ENCODE data around the gene SDC4. TPM values are rescaled to one million over a fixed set of nuclear protein-coding genes. Genes with fewer than 3 reads are reported as not detected.

Gene SDC4
- total and polyA plus RNA-seq, 9 of the 15 experiments (the other 6 are each of a cell fraction or from before 2014, with no cell fraction given), result 2.1 to 10.7 (median 6.3) TPM

GRCh38 chr20:45350217-45350616, 2.0 kb upstream of the SDC4 start:
- no peaks in the 10 kb centered on the region for H3K27me3 ChIP-seq (ENCODE audit: control insufficient read depth in 2 of 2, insufficient read depth in 2 of 2, low read length in 2 of 2)
- H3K4me2 ChIP-seq (ENCODE audit: insufficient read depth, low read length), result no peak overlapping the region
- peaks cover 13 to 30% of the 10 kb centered on the region in 2 experiments; a peak in 4 of 5 replicates for H3K4me1 ChIP-seq (replicated peaks in 1 of 2; ENCODE audit: control insufficient read depth in 2 of 2, insufficient read depth in 2 of 2, low read length in 2 of 2)
- ChIA-PET POLR2A (no interaction called here), CTCF (ENCODE audit: low intra/inter-chr PET ratio) (no interaction called here)
- H3K4me3 ChIP-seq, result no peak overlapping the region
- DNase-seq (ENCODE audit: extremely low read depth in 1 of 4, low spot score in 3 of 4) (no peak), ATAC-seq (no peak), FAIRE-seq (no peak)
- WGBS (ENCODE audit: insufficient coverage, low coverage, missing lambda C conversion rate), result 17% methylated on average over 1 of the region's 1 CpG
- no peak for TF ChIP-seq HOMEZ (CRISPR knock-in tag; IDR thresholded peaks at IDR 0.05)
- TF ChIP-seq E2F4 (CRISPR knock-in tag; IDR thresholded peaks at IDR 0.05; ENCODE audit: low read depth), result no peak
- TF ChIP-seq PHB2 (IDR thresholded peaks at IDR 0.05; ENCODE audit: low read depth), result no peak
- TF ChIP-seq THRAP3 (IDR thresholded peaks at IDR 0.05; ENCODE audit: borderline replicate concordance), result no peak
- TF ChIP-seq ZNF134 (CRISPR knock-in tag; conservative IDR thresholded peaks at IDR 0.05), result no peak
- TF ChIP-seq CEBPB (tag; IDR thresholded peaks at IDR 0.05), result no peak
- no peak for TF ChIP-seq ZNF395 (CRISPR knock-in tag; IDR thresholded peaks at IDR 0.05)
- no peak for TF ChIP-seq TAF1 (IDR thresholded peaks at IDR 0.05; ENCODE audit: control insufficient read depth, extremely low read depth, insufficient read depth, low read length, severe bottlenecking)
- no peak for TF ChIP-seq TGIF2 (CRISPR knock-in tag; IDR thresholded peaks at IDR 0.05)
- no peak for TF ChIP-seq ELF4 (CRISPR knock-in tag; IDR thresholded peaks at IDR 0.05)
- TF ChIP-seq ZNF23 (CRISPR knock-in tag; IDR thresholded peaks at IDR 0.05), result no peak
- TF ChIP-seq ZSCAN29 (IDR thresholded peaks at IDR 0.05), result no peak
- TF ChIP-seq DMBX1 (CRISPR knock-in tag; IDR thresholded peaks at IDR 0.05; ENCODE audit: borderline replicate concordance), result no peak
- no peak for TF ChIP-seq BRD4 (IDR thresholded peaks at IDR 0.05)
- TF ChIP-seq DLX4 (CRISPR knock-in tag; IDR thresholded peaks at IDR 0.05), result no peak
- no peak for TF ChIP-seq CHAMP1 (IDR thresholded peaks at IDR 0.05)
- no peak for TF ChIP-seq HNRNPH1 (optimal IDR thresholded peaks at IDR 0.05; ENCODE audit: low read depth, low read length)
- TF ChIP-seq TCFL5 (CRISPR knock-in tag; conservative IDR thresholded peaks at IDR 0.05), result no peak
- BruUV-seq (replicated peaks), result no TSS peak
- no peak overlapping the region for H2AFZ ChIP-seq (ENCODE audit: low read depth, low read length)
- no peaks in the 10 kb centered on the region; the same call in 2 of the 3 replicates for H3K36me3 ChIP-seq (ENCODE audit: control insufficient read depth, insufficient read depth, low read length)
- intact Hi-C loops (cut with micrococcal nuclease), result no loop called here
- H4K20me1 ChIP-seq (replicated peaks; ENCODE audit: control insufficient read depth, insufficient read depth, low read length), result no peaks in the 10 kb centered on the region; the same call in 1 of the 2 replicates
- H3K79me2 ChIP-seq (ENCODE audit: control insufficient read depth, insufficient read depth, low read length), result peaks cover 15% of the 10 kb centered on the region; the same call in 2 of the 3 replicates
- in situ Hi-C loops (cut with MboI), result no loop called here
- H3K9me3 ChIP-seq (replicated peaks; ENCODE audit: control insufficient read depth, insufficient read depth, low read depth, low read length), result no peaks in the 10 kb centered on the region
- H3K9me1 ChIP-seq (ENCODE audit: control insufficient read depth, insufficient read depth, low read length), result no peaks in the 10 kb centered on the region
- H3K9ac ChIP-seq (ENCODE audit: insufficient read depth in 1 of 2, low read depth in 2 of 2, low read length in 2 of 2), result no peak overlapping the region
- no peak overlapping the region for H3K27ac ChIP-seq (ENCODE audit: extremely low read depth, low read depth, low read length)

Data from K562 (cell line).